Common myeloid progenitor, CD34-positive (primary cell): ENCODE results near the gene ARID4B.
"Not testable (repeated sequence)": the region's sequence is repeated elsewhere in the genome, so short reads cannot be mapped to it uniquely, and the experiment has no call there.

ENCODE experiments used
- CTCF ChIA-PET: fragments of 350-600 bp; sonication (Branson Sonifier 250); formaldehyde crosslinking; loops from one replicate; lab custom pipeline; 2021; ENCODE audit warnings: antibody characterized with exemption; lab: Charles Lee
- POLR2A ChIA-PET: fragments of 350-600 bp; sonication (Branson Sonifier 250); formaldehyde crosslinking; loops from one replicate; lab custom pipeline; 2021; ENCODE audit warnings: antibody characterized with exemption; lab: Charles Lee
- DNase-seq, 3 donors: peaks; one replicate each; pipeline versions ENCODE4 v3.0.0 to v3.0.0-alpha.2; 2013
- H3K27ac ChIP-seq, 2 experiments: 1 replicate in 1 of 2; 2 replicates in 1 of 2; pipeline ENCODE4 v1.7.0; 2013; ENCODE audit warnings: inconsistent platforms in 2 of 2, low read length in 2 of 2, mild to moderate bottlenecking in 2 of 2, low read depth in 1 of 2, moderate library complexity in 1 of 2; ENCODE audit not compliant: severe bottlenecking in 2 of 2, insufficient read depth in 1 of 2, poor library complexity in 1 of 2
- H3K27me3 ChIP-seq, 5 experiments: replicated peaks in 2 of 5; 1 replicate in 3 of 5; 2 replicates in 2 of 5; pipeline versions ENCODE4 v1.6.1 to v1.7.0; 2013; ENCODE audit warnings: low read length in 4 of 5, mild to moderate bottlenecking in 2 of 5, moderate library complexity in 2 of 5, inconsistent platforms in 1 of 5; ENCODE audit not compliant: insufficient read depth in 5 of 5, control insufficient read depth in 4 of 5
- H3K36me3 ChIP-seq, 4 experiments: 1 replicate in 2 of 4; 2 replicates in 2 of 4; pipeline versions ENCODE4 v1.6.1 to v1.7.0; 2013; ENCODE audit warnings: low read length in 3 of 4, control low read depth in 1 of 4, mild to moderate bottlenecking in 1 of 4; ENCODE audit not compliant: control insufficient read depth in 4 of 4, insufficient read depth in 4 of 4
- H3K4me1 ChIP-seq, 4 experiments: 1 replicate in 3 of 4; 2 replicates in 1 of 4; pipeline versions ENCODE4 v1.6.1 to v1.7.1; 2013; ENCODE audit warnings: low read length in 3 of 4, mild to moderate bottlenecking in 3 of 4, control low read depth in 1 of 4, inconsistent platforms in 1 of 4, moderate library complexity in 1 of 4; ENCODE audit not compliant: control insufficient read depth in 4 of 4, insufficient read depth in 4 of 4; ENCODE audit errors: control extremely low read depth in 1 of 4
- H3K4me3 ChIP-seq, 7 experiments: 1 replicate in 4 of 7; 2 replicates in 3 of 7; pipeline versions ENCODE4 v1.5.1 to v1.7.0; 2013; ENCODE audit warnings: mild to moderate bottlenecking in 7 of 7, low read length in 6 of 7, moderate library complexity in 6 of 7, inconsistent platforms in 2 of 7, low read depth in 2 of 7, control low read depth in 1 of 7; ENCODE audit not compliant: insufficient read depth in 4 of 7, control insufficient read depth in 1 of 7; ENCODE audit errors: extremely low read depth in 1 of 7
- H3K9me3 ChIP-seq, 5 experiments: 1 replicate in 4 of 5; 2 replicates in 1 of 5; pipeline versions ENCODE4 v1.6.1 to v1.7.1; 2013; ENCODE audit warnings: low read length in 4 of 5, mild to moderate bottlenecking in 2 of 5, inconsistent platforms in 1 of 5, low read depth in 1 of 5, moderate library complexity in 1 of 5; ENCODE audit not compliant: control insufficient read depth in 4 of 5, insufficient read depth in 2 of 5; ENCODE audit errors: control extremely low read depth in 1 of 5
- WGBS: methylation state at CpG from one replicate; pipeline ENCODE4 v1.1.5; 2013; ENCODE audit not compliant: insufficient coverage; 5-methylcytosine and 5-hydroxymethylcytosine counted together

Gene ARID4B

GRCh38 chr1:235313262-235313661, 14.7 kb downstream of the ARID4B start:
- H3K27me3 ChIP-seq: no peaks in the 10 kb centered on the region
- H3K4me3 ChIP-seq: no peak overlapping the region
- no peaks in the 10 kb centered on the region for H3K9me3 ChIP-seq
- peak overlapping the region in 1 of 2 experiments; percentile 20 for H3K27ac ChIP-seq
- DNase-seq: no peak
- POLR2A ChIA-PET: interaction anchor here (1.0 kb wide), 1 partner anchor 15 kb away, joined by 3 read pairs; the partner anchor contains the start of gene ARID4B
- H3K4me1 ChIP-seq: peaks cover 0 to 11% (median 4%) of the 10 kb centered on the region in 4 experiments
- peaks cover 7 to 9% (median 8%) of the 10 kb centered on the region in 4 experiments for H3K36me3 ChIP-seq
- CTCF ChIA-PET: interaction anchor here (1.0 to 1.6 kb wide), 2 partner anchors 9 to 61 kb away, joined by 3 to 4 read pairs; no protein-coding TSS in a partner anchor
- WGBS: 90% methylated on average over 5 of the region's 6 CpGs

- CTCF ChIA-PET, DNase-seq, POLR2A ChIA-PET, H3K4me3 ChIP-seq, H3K27ac ChIP-seq, H3K27me3 ChIP-seq, H3K36me3 ChIP-seq, H3K9me3 ChIP-seq: not testable (repeated sequence)
- WGBS: no CpG with 5 or more reads among the region's 32 CpGs
- peaks cover 11 to 21% (median 14%) of the 10 kb centered on the region in 4 experiments for H3K4me1 ChIP-seq
Observed at GRCh38 chr1:235309206-235309605, 18.8 kb downstream of the ARID4B start.

- Histone ChIP-seq H3K4me1 (peaks cover 11 to 23% (median 14%) of the 10 kb centered on the region in 4 experiments), H3K27ac (no peak overlapping the region), H3K36me3 (peaks cover 7 to 10% (median 9%) of the 10 kb centered on the region in 4 experiments), H3K27me3 (no peaks in the 10 kb centered on the region), H3K9me3 (no peaks in the 10 kb centered on the region), H3K4me3 (no peak overlapping the region)
- DNase-seq: no peak
- WGBS: 100% methylated on average over 6 of the region's 7 CpGs
- ChIA-PET CTCF (interaction anchor here (0.7 to 1.2 kb wide), 7 partner anchors 8 to 32 kb away, joined by 3 to 4 read pairs (median 3); no protein-coding TSS in a partner anchor), POLR2A (interaction anchor here (0.6 to 0.8 kb wide), 3 partner anchors 9 to 60 kb away, joined by 3 to 4 read pairs (median 3); partner anchors contain the start of gene TBCE)
Observed at GRCh38 chr1:235307158-235308124, 20.5 kb downstream of the ARID4B start.

- peak overlapping the region in 2 of 7 experiments; percentile 22 to 28 for H3K4me3 ChIP-seq
- peak; percentile 40 to 78 (median 73) for DNase-seq
- peaks cover 11 to 33% (median 13%) of the 10 kb centered on the region in 4 experiments for H3K4me1 ChIP-seq
- ChIA-PET POLR2A (interaction anchor here (0.6 to 1.6 kb wide), 2 partner anchors 24 to 119 kb away, joined by 3 to 5 read pairs; partner anchors contain the start of genes ARID4B and GGPS1), CTCF (interaction anchor here (1.0 to 1.7 kb wide), 6 partner anchors 9 to 53 kb away, joined by 3 to 7 read pairs (median 4); no protein-coding TSS in a partner anchor)
- H3K9me3 ChIP-seq: no peaks in the 10 kb centered on the region
- H3K36me3 ChIP-seq: peaks cover 0 to 3% (median 1%) of the 10 kb centered on the region in 4 experiments
- peak overlapping the region; percentile 38 to 67 for H3K27ac ChIP-seq
- WGBS: no CpG with 5 or more reads among the region's 6 CpGs
- H3K27me3 ChIP-seq: no peaks in the 10 kb centered on the region
Observed at GRCh38 chr1:235304549-235305451, 23.2 kb downstream of the ARID4B start.

- POLR2A ChIA-PET: no interaction called here
- peaks cover 0 to 2% (median 0%) of the 10 kb centered on the region in 5 experiments for H3K9me3 ChIP-seq
- CTCF ChIA-PET: no interaction called here
- no peaks in the 10 kb centered on the region for H3K27me3 ChIP-seq
- WGBS: no CpG with 5 or more reads among the region's 1 CpG
- no peak overlapping the region for H3K27ac ChIP-seq
- H3K36me3 ChIP-seq: peaks cover 0 to 3% (median 1%) of the 10 kb centered on the region in 4 experiments
- DNase-seq: no peak
- H3K4me3 ChIP-seq: no peak overlapping the region
- peaks cover 19 to 43% (median 21%) of the 10 kb centered on the region in 4 experiments for H3K4me1 ChIP-seq
Observed at GRCh38 chr1:235302143-235302542, 25.8 kb downstream of the ARID4B start.

GRCh38 chr1:235299169-235299858, 28.7 kb downstream of the ARID4B start:
- peaks cover 0 to 5% (median 2%) of the 10 kb centered on the region in 5 experiments for H3K9me3 ChIP-seq
- POLR2A ChIA-PET: interaction anchor here (0.6 to 1.2 kb wide), 2 partner anchors 8 to 58 kb away, joined by 3 read pairs; no protein-coding TSS in a partner anchor
- DNase-seq: no peak
- WGBS: 97% methylated on average over 6 of the region's 10 CpGs
- H3K36me3 ChIP-seq: peaks cover 3 to 6% (median 5%) of the 10 kb centered on the region in 4 experiments
- CTCF ChIA-PET: interaction anchor here (0.6 to 1.5 kb wide), 6 partner anchors 7 to 57 kb away, joined by 3 to 5 read pairs (median 3); partner anchors contain the start of gene GGPS1
- peaks cover 5 to 26% (median 11%) of the 10 kb centered on the region in 4 experiments for H3K4me1 ChIP-seq
- H3K27me3 ChIP-seq: no peaks in the 10 kb centered on the region
- H3K4me3 ChIP-seq: no peak overlapping the region
- H3K27ac ChIP-seq: peak overlapping the region in 1 of 2 experiments; percentile 45
